GM21423 (cell line): ENCODE results near the gene KIAA1191.
"Not testable (repeated sequence)": the region's sequence is repeated elsewhere in the genome, so short reads cannot be mapped to it uniquely, and the experiment has no call there.

Source experiments
- ATAC-seq: cut with Tn5 transposase; IDR thresholded peaks from one replicate; pipeline ENCODE4 v1.9.1; 2021; ENCODE audit warnings: mild to moderate bottlenecking, moderate library complexity; ENCODE audit not compliant: unreplicated experiment

The KIAA1191 gene

DNA sequence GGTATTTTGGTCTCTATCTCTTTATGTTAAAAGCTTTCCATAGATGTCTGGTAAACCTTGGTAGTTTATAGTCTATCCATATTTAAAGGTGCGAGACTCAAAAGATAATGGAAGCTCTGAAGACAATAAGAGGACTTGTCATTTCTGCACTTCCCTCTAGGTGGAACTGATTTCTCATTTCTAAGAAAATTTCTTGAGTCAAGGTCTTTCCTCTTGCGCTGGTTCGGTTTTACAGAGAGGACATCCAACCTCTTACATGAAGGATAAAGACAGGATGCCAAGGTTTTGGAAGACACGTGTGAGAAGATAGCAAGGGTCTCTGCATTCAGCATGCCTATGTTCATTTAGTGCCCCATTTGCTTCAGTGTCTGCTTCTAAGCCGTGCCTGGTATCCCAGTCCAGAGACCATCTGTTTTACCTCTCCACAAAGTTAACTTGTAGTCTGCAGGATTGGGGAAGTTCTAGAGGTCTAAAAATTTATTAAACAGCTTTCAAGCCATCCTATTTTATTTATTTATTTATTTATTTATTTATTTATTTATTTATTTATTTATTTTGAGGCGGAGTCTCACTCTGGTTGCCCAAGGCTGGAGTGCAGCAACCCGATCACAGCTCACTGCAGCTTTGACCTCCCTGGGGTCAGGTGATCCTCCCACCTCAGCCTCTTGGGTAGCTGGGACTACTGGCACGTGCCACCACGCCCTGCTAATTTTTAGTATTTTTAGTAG lies 41.6 kb downstream of the KIAA1191 start:
- no peak for ATAC-seq

- no peak for ATAC-seq
Observed at GRCh38 chr5:176317534-176318374, 43.8 kb downstream of the KIAA1191 start.

- ATAC-seq: not testable (repeated sequence)
Observed at GRCh38 chr5:176305356-176305755, 56.2 kb downstream of the KIAA1191 start.
